Astrocyte (in vitro differentiated cells and primary cell): Measurements from ENCODE around the gene PRDM8. TPM values are rescaled to one million over a fixed set of nuclear protein-coding genes. Genes with fewer than 3 reads are reported as not detected.
A peak's percentile ranks its signal among the peaks of the same experiment; 100 is the strongest.

Experiments used
- DNase-seq: peaks from one replicate; pipeline ENCODE4 v3.0.0-alpha.2; 2010; ENCODE audit warnings: low read depth
- FAIRE-seq: peaks from 2 replicates; lab custom pipeline; 2011; peaks lifted over from hg19 to GRCh38; lab: Jason Lieb, UNC
- H2AFZ ChIP-seq: 2 replicates; pipeline ENCODE4 v1.6.0; 2012; ENCODE audit warnings: low read depth, low read length, inconsistent platforms
- H3K27ac ChIP-seq: 2 replicates; pipeline ENCODE4 v1.5.1; 2011; ENCODE audit warnings: low read depth, low read length, inconsistent platforms
- H3K27me3 ChIP-seq: 2 replicates; pipeline ENCODE4 v1.6.0; 2011; ENCODE audit warnings: low read length, inconsistent platforms; ENCODE audit not compliant: insufficient read depth
- H3K36me3 ChIP-seq: 2 replicates; pipeline ENCODE4 v1.5.1; 2011; ENCODE audit warnings: low read length, inconsistent platforms; ENCODE audit not compliant: insufficient read depth
- H3K4me1 ChIP-seq: 2 replicates; pipeline ENCODE4 v1.5.1; 2011; ENCODE audit warnings: low read length, inconsistent platforms; ENCODE audit not compliant: insufficient read depth
- H3K4me2 ChIP-seq: 2 replicates; pipeline ENCODE4 v1.6.0; 2012; ENCODE audit warnings: low read length, inconsistent platforms
- H3K4me3 ChIP-seq: 2 replicates; pipeline ENCODE4 v1.5.1; 2011; ENCODE audit warnings: low read depth, mild to moderate bottlenecking, low read length, inconsistent platforms; ENCODE audit not compliant: insufficient read depth
- H3K79me2 ChIP-seq: 2 replicates; pipeline ENCODE4 v1.6.0; 2012; ENCODE audit warnings: mild to moderate bottlenecking, low read length, inconsistent platforms; ENCODE audit not compliant: insufficient read depth
- H3K9ac ChIP-seq: 2 replicates; pipeline ENCODE4 v1.6.0; 2012; ENCODE audit warnings: mild to moderate bottlenecking, low read length, inconsistent platforms
- H3K9me3 ChIP-seq: 2 replicates; pipeline ENCODE4 v1.5.1; 2012; ENCODE audit warnings: low read depth, mild to moderate bottlenecking, low read length, inconsistent platforms; ENCODE audit not compliant: insufficient read depth
- H4K20me1 ChIP-seq: 2 replicates; pipeline ENCODE4 v1.6.0; 2012; ENCODE audit warnings: low read length, inconsistent platforms; ENCODE audit not compliant: insufficient read depth
- H3K27ac Mint-ChIP-seq: one replicate; pipeline ENCODE4 v1.8.0; 2021; ENCODE audit warnings: mild to moderate bottlenecking, mixed read lengths; ENCODE audit not compliant: unreplicated experiment
- H3K27me3 Mint-ChIP-seq: one replicate; pipeline ENCODE4 v1.8.0; 2021; ENCODE audit warnings: low read depth, mixed read lengths; ENCODE audit not compliant: unreplicated experiment
- H3K36me3 Mint-ChIP-seq: one replicate; pipeline ENCODE4 v1.8.0; 2021; ENCODE audit warnings: low read depth, mixed read lengths; ENCODE audit not compliant: unreplicated experiment
- H3K4me1 Mint-ChIP-seq: one replicate; pipeline ENCODE4 v1.8.0; 2021; ENCODE audit warnings: low read depth, mixed read lengths; ENCODE audit not compliant: unreplicated experiment
- H3K4me3 Mint-ChIP-seq: one replicate; pipeline ENCODE4 v1.8.0; 2021; ENCODE audit warnings: mild to moderate bottlenecking, moderate library complexity, mixed read lengths; ENCODE audit not compliant: unreplicated experiment
- H3K9me3 Mint-ChIP-seq: one replicate; pipeline ENCODE4 v1.8.0; 2021; ENCODE audit warnings: mild to moderate bottlenecking, mixed read lengths; ENCODE audit not compliant: unreplicated experiment
- EZH2 ChIP-seq: IDR thresholded peaks from 2 replicates; pipeline ENCODE4 v1.6.1; 2012; ENCODE audit warnings: mild to moderate bottlenecking, low read length, inconsistent platforms; ENCODE audit not compliant: insufficient read depth
- total RNA-seq: library from RNA; stranded (reverse); gene quantifications from 2 replicates; pipeline ENCODE4 v1.2.1, GENCODE V29; 2021
- TF ChIP-seq, protein P1 (sequence below): IDR thresholded peaks from 2 replicates; pipeline ENCODE4 v1.5.1; 2011; ENCODE audit warnings: low read depth, mild to moderate bottlenecking, inconsistent platforms, low read length, moderate library complexity; ENCODE audit not compliant: insufficient read depth

Gene PRDM8
- total RNA-seq, 1 donor from 2014 or later, result 0.25 TPM

DNA sequence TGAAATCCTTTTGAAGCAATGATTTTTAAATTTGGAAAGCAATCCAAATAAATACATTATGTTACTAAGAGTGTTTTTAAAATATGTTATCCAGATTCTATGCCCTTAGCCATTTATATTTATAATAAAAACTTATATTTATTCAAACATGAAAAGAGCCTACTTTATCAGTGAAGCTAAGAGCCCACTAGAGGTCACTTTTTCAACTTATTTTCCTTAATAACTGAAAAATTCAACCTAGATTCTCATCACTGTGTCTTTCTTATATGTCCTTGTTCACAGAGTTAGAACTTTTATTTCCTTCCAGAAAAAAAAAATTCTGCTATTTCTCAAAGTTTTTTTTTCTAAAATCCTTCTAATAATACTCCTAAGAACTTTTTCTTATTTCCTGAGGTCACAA, 23.9 kb downstream of the PRDM8 start:
- TF ChIP-seq, protein P1, sequence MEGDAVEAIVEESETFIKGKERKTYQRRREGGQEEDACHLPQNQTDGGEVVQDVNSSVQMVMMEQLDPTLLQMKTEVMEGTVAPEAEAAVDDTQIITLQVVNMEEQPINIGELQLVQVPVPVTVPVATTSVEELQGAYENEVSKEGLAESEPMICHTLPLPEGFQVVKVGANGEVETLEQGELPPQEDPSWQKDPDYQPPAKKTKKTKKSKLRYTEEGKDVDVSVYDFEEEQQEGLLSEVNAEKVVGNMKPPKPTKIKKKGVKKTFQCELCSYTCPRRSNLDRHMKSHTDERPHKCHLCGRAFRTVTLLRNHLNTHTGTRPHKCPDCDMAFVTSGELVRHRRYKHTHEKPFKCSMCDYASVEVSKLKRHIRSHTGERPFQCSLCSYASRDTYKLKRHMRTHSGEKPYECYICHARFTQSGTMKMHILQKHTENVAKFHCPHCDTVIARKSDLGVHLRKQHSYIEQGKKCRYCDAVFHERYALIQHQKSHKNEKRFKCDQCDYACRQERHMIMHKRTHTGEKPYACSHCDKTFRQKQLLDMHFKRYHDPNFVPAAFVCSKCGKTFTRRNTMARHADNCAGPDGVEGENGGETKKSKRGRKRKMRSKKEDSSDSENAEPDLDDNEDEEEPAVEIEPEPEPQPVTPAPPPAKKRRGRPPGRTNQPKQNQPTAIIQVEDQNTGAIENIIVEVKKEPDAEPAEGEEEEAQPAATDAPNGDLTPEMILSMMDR, result peak; percentile 44
- TF ChIP-seq EZH2, result no peak
- Mint-ChIP-seq H3K4me1 (peaks cover 3% of the 10 kb centered on the region), H3K36me3 (no peaks in the 10 kb centered on the region), H3K27ac (no peak overlapping the region), H3K9me3 (no peaks in the 10 kb centered on the region), H3K27me3 (peaks cover 15% of the 10 kb centered on the region), H3K4me3 (no peak overlapping the region)
- Histone ChIP-seq H3K4me3 (no peak overlapping the region), H3K27ac (no peak overlapping the region), H3K9me3 (no peaks in the 10 kb centered on the region), H3K79me2 (no peaks in the 10 kb centered on the region), H3K27me3 (no peaks in the 10 kb centered on the region), H3K9ac (no peak overlapping the region), H4K20me1 (no peaks in the 10 kb centered on the region), H3K4me2 (no peak overlapping the region), H3K36me3 (no peaks in the 10 kb centered on the region), H2AFZ (no peak overlapping the region), H3K4me1 (peaks cover 6% of the 10 kb centered on the region)
- DNase-seq (no peak), FAIRE-seq (peak; percentile 34)

DNA sequence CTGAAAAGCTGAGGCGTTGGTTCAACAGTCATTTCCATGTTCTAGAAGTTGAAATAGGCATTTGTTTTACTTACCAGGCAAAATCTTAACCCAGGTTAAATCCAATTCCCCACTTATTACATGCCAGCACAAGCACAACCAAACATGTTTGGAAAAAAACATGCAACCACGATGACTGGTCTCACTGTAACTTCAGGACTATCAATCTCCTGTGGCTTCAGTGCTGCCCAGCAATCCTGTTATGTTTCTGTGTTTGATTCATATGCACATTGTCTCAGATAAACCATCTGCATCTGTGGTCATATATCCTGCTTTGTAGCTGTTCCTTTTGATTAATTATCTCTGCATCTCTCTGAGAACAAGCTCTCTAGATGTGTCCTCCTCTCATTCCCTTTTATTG, 28.3 kb downstream of the PRDM8 start:
- FAIRE-seq, result no peak
- H3K36me3 Mint-ChIP-seq, result no peaks in the 10 kb centered on the region

DNA sequence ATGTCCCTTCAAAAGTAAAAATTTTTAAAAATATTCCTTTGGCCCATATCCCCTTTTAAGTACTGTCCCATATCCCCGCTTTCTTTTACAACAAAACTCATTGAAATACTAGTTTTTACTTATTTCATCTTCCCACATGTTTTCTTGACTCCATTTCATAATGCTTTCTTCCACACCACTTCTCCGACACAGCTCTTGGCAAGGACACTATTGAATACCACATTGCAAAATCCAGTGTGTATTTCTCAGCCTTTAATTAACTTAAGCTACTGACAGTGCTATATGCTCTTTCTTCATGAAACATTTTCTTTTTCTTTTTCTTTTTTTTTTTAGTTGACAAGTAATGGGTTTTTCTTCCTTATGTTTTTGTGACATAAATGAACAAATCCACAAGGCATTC, 28.8 kb downstream of the PRDM8 start:
- H3K79me2 ChIP-seq, result no peaks in the 10 kb centered on the region
- Mint-ChIP-seq H3K27me3 (no peaks in the 10 kb centered on the region), H3K9me3 (no peaks in the 10 kb centered on the region), H3K4me1 (no peaks in the 10 kb centered on the region), H3K27ac (no peak overlapping the region), H3K36me3 (no peaks in the 10 kb centered on the region), H3K4me3 (no peak overlapping the region)
- FAIRE-seq (no peak), DNase-seq (no peak)
- no peak overlapping the region for H3K4me2 ChIP-seq
- peaks cover 4% of the 10 kb centered on the region for H3K4me1 ChIP-seq
- no peak overlapping the region for H2AFZ ChIP-seq
- H3K9me3 ChIP-seq, result no peaks in the 10 kb centered on the region
- no peak overlapping the region for H3K27ac ChIP-seq
- H4K20me1 ChIP-seq, result no peaks in the 10 kb centered on the region
- no peaks in the 10 kb centered on the region for H3K36me3 ChIP-seq
- H3K4me3 ChIP-seq, result no peak overlapping the region
- H3K27me3 ChIP-seq, result no peaks in the 10 kb centered on the region
- TF ChIP-seq, protein P1, result no peak
- TF ChIP-seq EZH2, result no peak
- no peak overlapping the region for H3K9ac ChIP-seq

More for the DNA sequence above, 28.3 kb downstream of the PRDM8 start:
- no peaks in the 10 kb centered on the region for H3K27me3 Mint-ChIP-seq
- Histone ChIP-seq H4K20me1 (no peaks in the 10 kb centered on the region), H3K27me3 (no peaks in the 10 kb centered on the region), H3K4me3 (no peak overlapping the region), H3K4me1 (no peaks in the 10 kb centered on the region), H3K36me3 (no peaks in the 10 kb centered on the region), H2AFZ (no peak overlapping the region), H3K4me2 (no peak overlapping the region), H3K9me3 (no peaks in the 10 kb centered on the region), H3K79me2 (no peaks in the 10 kb centered on the region), H3K27ac (no peak overlapping the region), H3K9ac (no peak overlapping the region)
- no peaks in the 10 kb centered on the region for H3K4me1 Mint-ChIP-seq
- H3K9me3 Mint-ChIP-seq, result no peaks in the 10 kb centered on the region
- DNase-seq, result peak; percentile 78
- H3K27ac Mint-ChIP-seq, result no peak overlapping the region
- TF ChIP-seq, protein P1, result no peak
- no peak for TF ChIP-seq EZH2
- H3K4me3 Mint-ChIP-seq, result no peak overlapping the region
